HG02885 (cell line): ENCODE measurements around the gene ADAMTSL3.

ENCODE experiments used
- ATAC-seq: cut with Tn5 transposase; IDR thresholded peaks from one replicate; pipeline ENCODE4 v1.9.1; 2021; ENCODE audit warnings: mild to moderate bottlenecking; ENCODE audit not compliant: unreplicated experiment, poor library complexity

The ADAMTSL3 gene

DNA sequence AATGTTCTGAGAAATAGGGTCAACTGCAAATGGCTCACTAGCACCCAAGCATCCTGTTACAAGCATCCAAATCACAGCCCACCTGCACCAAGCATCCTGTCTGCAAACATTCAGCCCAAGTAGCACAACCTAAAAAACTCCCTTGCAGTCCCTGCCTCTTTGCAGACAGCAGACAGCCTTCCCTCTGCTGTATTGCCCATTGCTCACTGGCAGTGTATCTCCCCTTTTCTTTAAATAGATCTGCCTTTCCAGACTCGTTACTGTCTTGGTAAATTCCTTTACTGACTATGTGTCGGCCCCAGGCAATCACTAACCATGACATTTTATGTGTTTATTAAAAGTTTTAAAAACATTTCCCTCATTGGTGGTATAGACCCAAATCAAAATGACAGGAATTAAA lies 155.4 kb downstream of the ADAMTSL3 start:
- no peak for ATAC-seq

DNA sequence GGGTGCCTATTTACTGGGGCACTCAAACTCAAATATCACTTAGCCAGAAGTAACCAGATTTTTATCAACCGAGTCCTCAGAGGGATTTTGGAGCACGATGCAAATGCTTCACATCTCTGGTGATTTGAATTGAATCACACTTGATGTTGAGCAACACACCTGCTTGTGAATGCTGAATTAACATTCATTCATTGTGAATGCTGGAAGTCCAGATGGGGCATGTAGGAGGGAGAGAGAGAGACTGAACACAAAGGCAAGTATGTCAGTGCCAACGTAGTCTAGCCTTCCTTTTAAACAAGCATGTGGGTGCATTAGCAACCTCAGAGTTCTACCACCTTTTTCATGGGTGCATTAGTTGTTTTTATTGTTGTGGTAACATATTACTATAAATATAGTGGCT lies 156.2 kb downstream of the ADAMTSL3 start:
- ATAC-seq: no peak

DNA sequence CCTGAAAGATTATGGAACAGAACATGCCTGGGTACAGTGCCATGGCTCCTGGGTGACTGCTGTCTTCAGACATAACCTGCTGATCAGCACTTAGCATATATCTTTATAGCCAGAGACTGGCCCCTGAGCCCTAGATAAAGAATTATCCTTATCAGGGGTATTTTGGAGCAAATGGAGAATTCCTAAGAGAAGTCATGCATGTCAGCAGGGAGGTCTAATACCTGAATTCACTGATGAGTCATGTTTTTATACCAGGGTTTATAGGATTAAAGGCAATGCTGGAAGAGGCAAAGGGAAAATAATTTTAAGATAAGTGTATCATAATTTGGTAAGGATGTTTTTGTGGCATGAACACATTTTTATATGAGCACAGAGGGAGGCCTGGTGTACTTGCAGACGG lies 159.8 kb downstream of the ADAMTSL3 start:
- no peak for ATAC-seq

DNA sequence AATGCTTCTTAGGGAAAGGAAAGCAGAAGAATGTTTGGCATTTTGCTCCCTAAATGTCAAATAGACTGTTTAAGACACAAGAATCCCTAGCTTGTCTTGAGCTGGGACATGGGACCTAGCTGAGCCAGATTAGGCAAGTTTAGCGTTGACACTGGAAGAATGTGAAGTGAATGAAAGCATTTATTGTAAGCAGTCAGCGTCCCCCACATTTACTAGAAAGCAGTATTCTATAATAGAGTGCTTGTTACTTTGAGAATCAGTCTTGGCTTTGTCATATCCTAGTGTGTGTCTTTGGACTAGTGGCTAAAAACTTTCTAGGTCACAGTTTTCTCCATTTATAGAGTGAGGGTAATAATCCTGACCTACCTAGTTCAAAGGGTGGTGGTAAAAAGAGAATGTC lies 161.6 kb downstream of the ADAMTSL3 start:
- no peak for ATAC-seq

DNA sequence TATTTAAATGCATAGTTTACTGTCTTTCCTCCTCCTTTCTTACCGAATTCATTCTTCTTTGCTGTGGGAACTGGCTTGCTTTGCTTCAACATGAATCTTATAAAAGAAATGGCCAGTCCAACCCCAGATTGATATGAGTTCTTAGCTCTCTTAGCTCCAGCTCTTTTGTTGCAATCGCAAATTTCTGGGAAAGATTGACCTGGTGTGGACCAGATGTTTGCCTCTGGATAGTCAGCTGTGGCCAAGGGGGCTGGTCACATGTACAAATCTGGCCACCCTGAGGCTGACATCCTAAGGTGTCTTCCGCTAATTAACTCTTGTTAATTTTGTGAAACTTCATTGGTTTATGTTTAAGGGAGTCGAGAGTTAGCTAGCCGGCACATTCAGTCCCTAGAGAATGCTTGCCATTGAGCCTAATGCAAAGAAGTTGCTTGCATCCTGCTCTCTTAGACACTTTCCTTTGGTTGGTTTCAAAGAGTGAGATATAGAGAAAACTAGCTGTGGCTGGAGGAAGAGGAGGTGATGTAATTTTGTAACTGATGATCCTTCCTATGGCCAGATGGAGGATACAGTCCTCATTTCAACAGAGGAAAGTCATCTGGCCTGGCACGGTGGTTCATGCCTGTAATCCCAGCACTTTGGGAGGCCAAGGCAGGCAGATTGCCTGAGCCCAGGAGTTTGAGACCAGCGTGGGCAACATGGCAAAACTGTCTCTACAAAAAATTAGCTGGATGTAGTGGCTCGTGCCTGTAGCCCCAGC lies 162.4 kb downstream of the ADAMTSL3 start:
- ATAC-seq: no peak

DNA sequence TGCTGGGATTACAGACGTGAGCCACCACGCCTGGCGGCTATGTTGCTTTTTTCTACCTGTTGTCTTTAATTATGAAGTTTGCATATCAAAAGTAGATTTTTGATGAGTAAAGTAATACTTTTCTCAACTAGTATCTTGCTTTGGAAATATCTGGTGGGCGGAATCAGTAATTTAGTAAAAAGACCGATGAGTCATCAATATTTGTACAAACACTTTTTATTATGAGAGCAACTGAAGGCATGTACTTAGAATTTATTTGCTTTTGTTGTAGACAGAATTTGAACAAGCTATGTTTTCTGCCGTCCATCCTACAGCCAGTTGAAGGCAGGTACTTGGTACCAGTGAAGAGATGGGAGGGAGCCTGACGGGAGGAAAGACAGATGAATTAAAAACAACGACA lies 164.7 kb downstream of the ADAMTSL3 start:
- ATAC-seq: no peak

DNA sequence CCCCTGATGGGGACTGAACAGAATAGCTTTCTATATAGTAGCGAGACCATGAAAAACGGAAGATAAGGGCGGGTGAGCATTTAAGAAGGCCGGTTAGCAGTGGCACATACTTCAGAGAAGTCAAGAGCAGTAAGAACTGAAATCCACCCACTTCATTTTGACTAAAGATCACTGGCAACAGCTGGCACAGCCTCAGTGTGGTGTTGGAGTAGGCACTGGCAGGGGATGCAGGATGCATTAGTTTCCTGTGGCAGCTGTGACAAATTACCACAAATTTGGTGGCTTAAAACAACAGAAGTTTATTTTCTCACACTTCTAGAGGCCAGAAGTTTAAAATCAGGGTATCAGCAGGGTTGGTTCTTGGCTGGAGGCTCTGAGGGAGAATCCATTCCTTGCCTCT lies 176.5 kb downstream of the ADAMTSL3 start:
- no peak for ATAC-seq

DNA sequence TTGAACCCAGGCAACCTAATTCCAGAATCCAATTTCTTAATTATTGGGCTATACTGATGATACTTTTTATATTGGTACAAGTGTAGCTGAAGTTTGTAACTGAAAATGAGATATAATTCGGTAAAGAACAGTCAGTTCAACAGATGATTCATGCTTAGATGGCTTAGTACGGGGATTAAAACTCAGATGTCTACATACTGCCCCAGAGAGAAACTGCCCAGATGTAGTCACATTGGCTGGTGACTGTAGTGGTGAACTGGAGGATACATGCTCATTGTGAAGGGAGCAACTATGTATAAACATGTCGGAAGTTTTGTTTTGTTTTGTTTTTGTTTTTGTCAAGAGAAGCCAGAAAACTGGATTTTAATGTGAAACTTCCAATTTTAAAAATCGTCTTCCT lies 179.6 kb downstream of the ADAMTSL3 start:
- no peak for ATAC-seq

DNA sequence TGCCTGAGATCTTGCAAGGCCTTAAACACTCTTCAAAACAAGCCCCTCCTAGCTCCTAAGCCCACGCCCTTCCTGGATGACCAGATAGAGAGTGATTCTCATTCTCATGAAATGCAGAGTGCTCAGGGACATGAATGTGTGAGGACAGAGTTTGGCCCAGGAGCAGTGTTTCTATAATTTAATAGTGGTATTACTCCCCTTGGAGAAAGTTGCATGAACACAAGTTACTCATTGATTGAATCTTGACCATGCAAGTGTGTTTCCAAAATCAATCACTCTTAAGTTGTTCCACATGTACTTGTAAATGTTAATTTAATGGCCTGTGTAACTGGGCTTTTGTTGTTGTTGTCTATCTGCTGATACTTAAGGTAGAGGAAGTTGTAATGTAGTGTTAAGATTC lies 181.6 kb downstream of the ADAMTSL3 start:
- ATAC-seq: no peak

DNA sequence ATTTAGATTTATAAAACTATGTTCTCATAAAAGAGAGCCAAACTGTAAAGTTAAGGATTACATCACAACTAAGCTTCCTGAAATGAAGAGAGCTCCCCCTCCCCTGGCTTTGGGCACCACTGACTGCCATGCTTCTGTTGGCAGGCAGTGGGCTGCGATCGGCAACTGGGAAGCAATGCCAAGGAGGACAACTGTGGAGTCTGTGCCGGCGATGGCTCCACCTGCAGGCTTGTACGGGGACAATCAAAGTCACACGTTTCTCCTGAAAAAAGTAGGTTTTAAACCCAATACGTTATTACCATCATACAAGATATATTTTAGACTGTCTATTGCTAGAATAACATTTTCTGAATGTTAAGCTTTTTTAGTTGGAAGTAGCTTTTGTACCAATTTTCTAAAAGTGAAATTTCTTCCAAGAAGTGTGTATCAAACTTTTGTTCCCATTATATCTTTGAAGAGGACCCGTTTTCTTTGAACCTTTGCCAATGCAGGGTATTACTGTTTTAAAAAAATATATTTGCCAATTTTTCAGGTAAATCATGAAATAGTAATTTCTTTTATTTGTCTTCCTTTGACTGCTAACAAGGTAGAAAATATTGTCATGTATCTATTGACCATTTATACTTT lies 184.1 kb downstream of the ADAMTSL3 start:
- no peak for ATAC-seq

DNA sequence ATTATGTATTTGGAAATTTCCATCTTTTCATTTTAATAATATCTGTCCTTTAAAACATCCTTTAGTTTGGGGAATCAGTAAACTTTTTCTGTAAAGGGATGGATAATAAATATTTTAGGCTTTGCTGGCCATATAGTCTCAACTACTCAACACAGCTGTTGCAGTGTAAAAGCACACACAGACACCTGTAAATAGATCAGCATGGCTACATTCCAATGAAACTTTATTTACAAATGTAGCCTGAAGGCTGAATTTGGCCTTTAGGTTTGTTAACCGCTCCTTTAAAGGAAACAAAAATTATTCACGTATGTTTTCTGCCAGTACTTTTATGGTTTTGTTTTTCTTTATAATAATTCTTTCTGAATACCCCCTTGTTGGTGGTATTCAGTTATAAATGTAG lies 184.8 kb downstream of the ADAMTSL3 start:
- no peak for ATAC-seq

DNA sequence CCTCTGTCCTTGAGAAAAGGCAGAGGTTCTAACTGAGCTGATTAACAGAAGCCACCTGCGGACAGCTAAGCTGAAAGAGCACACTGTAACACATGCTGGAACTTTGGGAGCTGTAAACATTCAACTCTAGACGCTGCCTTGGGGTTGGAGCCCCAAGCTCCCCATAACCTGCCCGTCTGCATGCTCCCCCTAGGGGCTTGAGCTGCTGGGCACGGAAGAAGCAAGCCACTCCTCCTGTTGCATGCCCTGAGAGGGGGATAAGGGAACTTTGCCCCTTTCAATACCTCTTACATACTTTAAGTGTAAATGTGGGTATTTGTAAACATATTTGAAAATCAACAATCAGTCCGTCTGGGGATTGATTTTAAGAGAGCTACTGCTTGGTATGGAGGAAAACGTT lies 188.4 kb downstream of the ADAMTSL3 start:
- no peak for ATAC-seq

DNA sequence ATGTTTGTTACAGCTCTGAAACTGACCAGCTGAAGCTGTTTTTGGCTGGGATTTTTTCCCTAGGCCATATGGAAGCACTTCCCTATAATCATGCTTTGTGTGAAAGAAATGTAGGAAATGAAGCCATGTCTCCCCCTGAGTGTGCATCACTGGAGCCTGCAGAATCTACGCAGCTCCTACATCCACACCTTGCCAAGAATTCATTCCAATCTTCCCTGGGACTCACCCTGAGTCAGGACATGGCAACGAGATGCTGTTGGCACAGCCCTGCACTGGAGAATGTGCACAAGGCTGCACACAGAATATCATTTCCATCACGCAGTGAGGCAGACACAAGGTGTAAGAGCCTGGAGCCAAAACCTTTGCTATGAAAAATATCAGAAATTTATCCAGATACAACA lies 189.5 kb downstream of the ADAMTSL3 start:
- ATAC-seq: no peak

DNA sequence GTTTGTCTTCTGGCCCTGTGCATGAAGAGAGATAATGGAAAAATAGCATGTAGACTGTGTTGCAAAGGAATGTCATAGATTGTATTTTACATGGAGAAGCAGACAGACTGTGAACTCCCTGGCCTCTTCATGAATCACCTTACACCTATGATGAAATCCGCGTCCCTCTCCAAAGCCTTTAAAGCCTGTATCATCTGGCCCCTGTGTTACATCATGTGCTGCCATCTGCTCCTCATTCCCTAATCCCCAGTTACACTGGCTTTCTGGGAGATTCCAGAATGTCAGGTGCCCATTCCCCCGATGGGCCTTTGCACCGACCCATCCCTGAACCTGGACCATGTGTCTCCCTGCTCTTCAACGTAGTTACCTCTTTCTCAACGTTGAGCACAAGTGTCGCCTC lies 190.8 kb downstream of the ADAMTSL3 start:
- no peak for ATAC-seq

DNA sequence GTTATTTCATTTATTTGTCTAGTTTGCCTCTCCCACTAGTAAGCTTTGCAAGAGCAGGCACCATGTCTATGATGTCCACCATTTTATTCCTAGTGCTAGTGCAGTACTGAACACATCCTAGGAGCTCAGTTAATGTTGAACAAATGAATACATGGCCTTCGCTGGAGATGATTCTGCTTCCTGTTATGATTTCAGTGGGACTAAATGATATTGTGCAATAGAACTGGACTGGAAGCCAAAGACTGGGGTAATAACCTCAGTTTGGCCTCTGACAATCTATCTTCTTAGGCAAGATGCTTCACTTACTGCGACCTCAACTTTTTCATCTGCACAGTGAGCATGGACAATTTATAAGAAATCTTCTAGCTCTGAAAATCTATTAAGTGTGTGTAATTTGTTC lies 191.3 kb downstream of the ADAMTSL3 start:
- ATAC-seq: no peak

DNA sequence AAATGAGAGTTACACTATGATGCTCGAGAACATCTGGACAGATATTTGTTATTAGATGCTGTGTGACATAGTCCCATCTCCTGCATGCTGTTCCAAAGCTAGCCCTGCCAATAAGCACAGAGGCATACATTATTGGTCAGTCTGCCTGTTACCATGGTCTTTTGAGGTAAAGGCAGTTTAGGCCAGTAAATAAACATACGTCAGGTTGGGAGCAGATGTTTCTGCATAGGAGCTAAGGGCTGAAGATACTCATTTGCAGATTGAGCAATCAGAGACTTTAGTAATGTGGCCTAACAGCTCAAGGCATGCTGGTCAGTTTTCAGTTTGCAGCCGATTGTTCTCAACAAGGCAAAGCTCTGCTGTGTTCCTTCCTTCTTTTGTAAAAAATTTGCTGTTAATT lies 192.9 kb downstream of the ADAMTSL3 start:
- ATAC-seq: no peak

DNA sequence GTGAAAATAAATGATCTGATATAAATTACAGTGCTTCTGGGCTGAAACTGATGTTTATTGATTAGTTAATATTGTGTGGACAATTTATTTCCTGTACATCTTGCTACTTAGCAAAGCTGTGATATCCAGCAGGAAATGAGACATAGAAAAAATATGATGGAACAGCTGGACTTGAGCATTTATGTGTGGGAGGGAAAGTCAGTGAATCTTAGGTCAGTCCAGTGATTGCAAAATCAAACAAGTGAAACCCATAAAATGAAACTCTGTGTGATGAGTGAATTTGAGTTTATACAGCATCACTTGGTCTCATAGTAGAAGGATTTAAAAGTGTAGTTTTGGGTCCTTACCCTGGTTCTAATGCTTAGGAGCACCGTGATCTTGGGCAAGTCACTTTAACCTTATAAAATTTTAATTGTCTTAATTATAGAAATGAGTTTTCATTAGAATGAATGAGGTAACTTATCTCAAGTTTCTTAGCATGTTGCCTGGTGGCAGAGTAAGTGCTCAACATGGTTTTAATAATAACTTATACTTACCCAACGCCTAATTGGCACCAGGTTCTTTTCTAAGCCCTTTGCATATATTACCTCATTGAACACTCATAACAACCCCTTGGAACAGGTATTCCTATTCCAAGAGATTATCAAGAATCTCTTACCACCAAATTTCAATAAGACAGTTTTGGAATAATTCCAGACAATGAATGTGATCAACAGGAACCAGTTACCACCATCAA lies 194.6 kb downstream of the ADAMTSL3 start:
- ATAC-seq: no peak

DNA sequence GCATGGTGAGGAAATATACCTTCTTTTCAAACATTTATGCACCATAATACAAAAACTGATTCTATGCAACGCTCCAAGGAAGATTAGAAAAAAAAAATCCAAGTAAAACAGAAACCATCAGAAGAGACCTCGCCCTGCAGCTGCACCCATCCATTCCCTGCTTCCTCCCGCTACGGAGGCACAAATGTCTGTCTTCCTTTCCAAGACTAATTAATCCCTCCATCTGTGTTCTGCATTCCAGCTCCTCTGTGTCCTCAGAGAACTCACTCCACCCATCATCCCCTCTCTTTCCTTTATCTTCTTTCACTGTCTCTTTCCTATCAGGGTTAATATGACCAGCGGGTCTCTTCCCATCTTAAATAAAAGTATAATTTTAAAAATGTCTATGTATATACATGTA lies 196.1 kb downstream of the ADAMTSL3 start:
- ATAC-seq: no peak

DNA sequence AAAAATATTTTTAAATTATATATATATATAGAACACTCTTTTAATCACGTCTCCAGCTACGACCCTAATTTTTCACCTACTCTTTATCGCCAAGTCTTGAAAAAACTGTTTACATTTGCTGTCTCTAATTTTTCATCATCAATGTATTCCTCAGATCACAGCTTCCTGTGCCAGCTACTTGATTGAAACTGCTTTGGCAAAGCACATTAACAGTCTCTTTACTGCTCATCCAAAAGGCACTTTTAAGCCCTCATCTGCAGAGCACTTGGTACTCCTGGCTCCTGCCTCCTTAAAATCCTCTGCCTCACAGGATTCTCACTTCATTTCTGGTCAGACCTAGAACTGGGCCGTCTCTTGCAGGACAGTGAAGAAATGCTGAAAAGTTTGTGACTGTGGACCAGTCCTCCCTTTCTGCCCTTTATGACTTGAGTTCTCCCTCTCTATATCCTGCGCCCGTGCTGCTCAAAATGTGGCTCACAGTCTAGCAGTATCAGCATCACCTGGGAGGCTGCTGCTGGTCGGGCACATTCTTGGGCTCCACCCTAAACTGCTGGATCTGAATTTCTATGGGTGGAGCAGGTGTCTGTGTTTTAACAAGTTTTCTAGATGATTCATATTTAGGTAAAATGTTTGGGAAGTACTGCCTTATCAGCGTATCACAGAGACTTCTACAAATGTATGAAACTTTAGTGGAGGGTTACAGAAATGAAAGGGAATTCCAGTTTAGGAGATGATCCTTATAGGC lies 196.8 kb downstream of the ADAMTSL3 start:
- ATAC-seq: no peak

DNA sequence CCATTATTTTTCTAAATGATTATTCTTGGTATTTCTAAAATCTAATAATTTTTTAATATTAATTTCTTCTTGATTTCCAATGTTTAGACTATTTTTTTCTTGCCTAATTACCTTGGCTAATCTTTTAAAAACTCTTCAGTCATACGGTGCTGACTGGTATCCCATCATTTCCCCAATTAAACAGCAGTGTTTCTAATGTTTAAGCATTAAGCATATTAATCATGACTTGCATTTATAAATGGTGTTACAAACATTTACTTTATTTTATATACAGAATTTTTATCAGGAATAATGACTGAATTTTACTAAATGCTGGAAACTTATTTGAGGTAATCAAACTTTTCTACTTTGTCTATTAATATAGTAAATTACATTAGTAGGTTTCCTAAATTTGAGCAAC lies 199.3 kb downstream of the ADAMTSL3 start:
- ATAC-seq: no peak

DNA sequence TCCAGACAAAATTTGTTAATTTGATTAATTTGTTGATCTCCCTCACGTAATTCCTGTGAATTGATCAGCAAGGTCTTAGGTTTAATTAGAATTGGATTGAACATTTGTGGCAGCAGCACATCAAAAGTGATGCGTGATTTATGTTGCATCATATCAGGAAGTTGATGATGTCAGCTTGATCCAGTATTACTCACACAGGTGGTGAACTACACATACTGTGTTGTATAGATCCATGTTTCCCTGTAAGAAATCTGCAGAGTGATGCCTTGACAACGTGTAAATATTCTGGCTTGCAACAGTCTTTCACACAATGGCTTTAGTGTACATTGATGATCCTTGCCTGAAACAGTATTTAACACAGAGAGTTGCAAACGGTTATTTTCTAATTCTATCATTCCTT lies 200.4 kb downstream of the ADAMTSL3 start:
- ATAC-seq: no peak
